Trophoblast cell (in vitro differentiated cells and primary cell): ENCODE measurements around the gene RBPJ.

ENCODE experiments used
- DNase-seq, 2 donors: peaks; one replicate each; pipeline ENCODE4 v3.0.0-alpha.2; 2016
- H2AFZ ChIP-seq: 2 replicates; pipeline ENCODE4 v1.6.1; 2013; ENCODE audit warnings: low read length, moderate library complexity, mild to moderate bottlenecking; ENCODE audit not compliant: insufficient read depth, poor library complexity
- H2AK5ac ChIP-seq: 2 replicates; pipeline ENCODE4 v1.6.1; 2013; ENCODE audit warnings: mild to moderate bottlenecking, low read length
- H2BK120ac ChIP-seq: 2 replicates; pipeline ENCODE4 v1.6.1; 2013; ENCODE audit warnings: low read length, mild to moderate bottlenecking, moderate library complexity; ENCODE audit not compliant: insufficient read depth, poor library complexity
- H2BK12ac ChIP-seq: 2 replicates; pipeline ENCODE4 v1.6.1; 2013; ENCODE audit warnings: mild to moderate bottlenecking, low read length, moderate library complexity
- H2BK5ac ChIP-seq: 2 replicates; pipeline ENCODE4 v1.6.1; 2013; ENCODE audit warnings: low read length, low read depth, moderate library complexity, mild to moderate bottlenecking; ENCODE audit not compliant: poor library complexity
- H3K14ac ChIP-seq: 2 replicates; pipeline ENCODE4 v1.6.1; 2013; ENCODE audit warnings: mild to moderate bottlenecking, low read length
- H3K18ac ChIP-seq: 2 replicates; pipeline ENCODE4 v1.6.1; 2013; ENCODE audit warnings: mild to moderate bottlenecking, low read length
- H3K23ac ChIP-seq: 2 replicates; pipeline ENCODE4 v1.6.1; 2013; ENCODE audit warnings: low read length
- H3K27ac ChIP-seq: 2 replicates; pipeline ENCODE4 v1.5.1; 2013; ENCODE audit warnings: low read depth, mild to moderate bottlenecking, inconsistent platforms, low read length, moderate library complexity
- H3K27me3 ChIP-seq: 2 replicates; pipeline ENCODE4 v1.6.1; 2013; ENCODE audit warnings: inconsistent platforms, mild to moderate bottlenecking, low read length, moderate library complexity; ENCODE audit not compliant: insufficient read depth
- H3K36me3 ChIP-seq, 2 experiments: 1 replicate in 1 of 2; 2 replicates in 1 of 2; pipeline ENCODE4 v1.6.1; 2013; ENCODE audit warnings: low read length in 2 of 2, mild to moderate bottlenecking in 2 of 2, moderate library complexity in 1 of 2; ENCODE audit not compliant: insufficient read depth in 2 of 2, control insufficient read depth in 1 of 2
- H3K4ac ChIP-seq: 2 replicates; pipeline ENCODE4 v1.6.1; 2013; ENCODE audit warnings: low read depth, mild to moderate bottlenecking, low read length, moderate library complexity
- H3K4me1 ChIP-seq, 2 experiments: 1 replicate in 1 of 2; 2 replicates in 1 of 2; pipeline ENCODE4 v1.6.1; 2013; ENCODE audit warnings: low read length in 2 of 2, mild to moderate bottlenecking in 2 of 2, moderate library complexity in 1 of 2; ENCODE audit not compliant: insufficient read depth in 2 of 2, control insufficient read depth in 1 of 2
- H3K4me2 ChIP-seq: 2 replicates; pipeline ENCODE4 v1.6.1; 2013; ENCODE audit warnings: inconsistent platforms, mild to moderate bottlenecking, low read length, moderate library complexity
- H3K4me3 ChIP-seq: 2 replicates; pipeline ENCODE4 v1.5.1; 2013; ENCODE audit warnings: mild to moderate bottlenecking, low read depth, low read length, inconsistent platforms
- H3K79me1 ChIP-seq: one replicate; pipeline ENCODE4 v1.6.1; 2013; ENCODE audit warnings: low read length
- H3K79me2 ChIP-seq: 2 replicates; pipeline ENCODE4 v1.6.1; 2013; ENCODE audit warnings: low read length, mild to moderate bottlenecking; ENCODE audit not compliant: control insufficient read depth, insufficient read depth, poor library complexity
- H3K9ac ChIP-seq: 2 replicates; pipeline ENCODE4 v1.6.1; 2013; ENCODE audit warnings: mild to moderate bottlenecking, low read length
- H3K9me3 ChIP-seq: 2 replicates; pipeline ENCODE4 v1.6.1; 2013; ENCODE audit warnings: low read depth, mild to moderate bottlenecking, control low read depth, inconsistent platforms, low read length; ENCODE audit not compliant: insufficient read depth
- H4K12ac ChIP-seq: 2 replicates; pipeline ENCODE4 v1.6.1; 2013; ENCODE audit warnings: low read depth, mild to moderate bottlenecking, low read length, moderate library complexity
- H4K8ac ChIP-seq: 2 replicates; pipeline ENCODE4 v1.6.1; 2013; ENCODE audit warnings: low read depth, mild to moderate bottlenecking, low read length, moderate library complexity
- H4K91ac ChIP-seq: one replicate; pipeline ENCODE4 v1.6.1; 2013; ENCODE audit warnings: low read depth, mild to moderate bottlenecking, low read length, moderate library complexity
- WGBS: extraction: QIAGEN DNeasy Blood & Tissue Kit; methylation state at CpG from one replicate; pipeline ENCODE4 v1.1.7; 2013; ENCODE audit warnings: missing lambda C conversion rate; ENCODE audit not compliant: insufficient read length, insufficient coverage; ENCODE audit errors: extremely low coverage; 5-methylcytosine and 5-hydroxymethylcytosine counted together

RBPJ gene

GRCh38 chr4:26330946-26331345 lies 10.1 kb downstream of the RBPJ start:
- Histone ChIP-seq H2BK12ac (peak overlapping the region; percentile 2), H3K14ac (no peak overlapping the region)

GRCh38 chr4:26331380-26331950 lies 10.7 kb downstream of the RBPJ start:
- Histone ChIP-seq H2AK5ac (no peak overlapping the region), H3K4ac (peak overlapping the region; percentile 85), H4K8ac (no peak overlapping the region), H3K18ac (peak overlapping the region; percentile 7), H2BK120ac (no peak overlapping the region), H3K36me3 (no peaks in the 10 kb centered on the region), H3K4me3 (no peak overlapping the region), H3K79me1 (no peaks in the 10 kb centered on the region), H2AFZ (no peak overlapping the region), H3K27me3 (no peaks in the 10 kb centered on the region), H4K91ac (no peak overlapping the region), H3K23ac (no peak overlapping the region), H3K79me2 (peaks cover 23% of the 10 kb centered on the region), H3K9ac (no peak overlapping the region), H3K27ac (no peak overlapping the region), H3K14ac (no peak overlapping the region), H3K4me2 (no peak overlapping the region), H4K12ac (no peak overlapping the region), H3K9me3 (no peaks in the 10 kb centered on the region), H2BK12ac (no peak overlapping the region), H2BK5ac (no peak overlapping the region), H3K4me1 (peaks cover 2 to 5% of the 10 kb centered on the region in 2 experiments)
- DNase-seq, result no peak
- WGBS, result no CpG with 5 or more reads among the region's 7 CpGs

More at GRCh38 chr4:26330946-26331345, 10.1 kb downstream of the RBPJ start:
- H3K4me1 ChIP-seq, result peaks cover 2 to 5% of the 10 kb centered on the region in 2 experiments
- H2BK5ac ChIP-seq, result no peak overlapping the region
- WGBS, result no CpG with 5 or more reads among the region's 6 CpGs
- H2AFZ ChIP-seq, result no peak overlapping the region
- H3K9me3 ChIP-seq, result no peaks in the 10 kb centered on the region
- H3K27ac ChIP-seq, result no peak overlapping the region
- H3K4ac ChIP-seq, result peak overlapping the region; percentile 85
- H3K27me3 ChIP-seq, result no peaks in the 10 kb centered on the region
- H2AK5ac ChIP-seq, result no peak overlapping the region
- no peak overlapping the region for H2BK120ac ChIP-seq
- no peak overlapping the region for H3K4me2 ChIP-seq
- no peaks in the 10 kb centered on the region for H3K36me3 ChIP-seq
- H3K23ac ChIP-seq, result no peak overlapping the region
- H4K8ac ChIP-seq, result no peak overlapping the region
- H3K18ac ChIP-seq, result no peak overlapping the region
- no peak for DNase-seq
- no peak overlapping the region for H4K91ac ChIP-seq
- H3K9ac ChIP-seq, result no peak overlapping the region
- H3K79me2 ChIP-seq, result peaks cover 22% of the 10 kb centered on the region
- no peak overlapping the region for H4K12ac ChIP-seq
- no peaks in the 10 kb centered on the region for H3K79me1 ChIP-seq
- H3K4me3 ChIP-seq, result no peak overlapping the region

GRCh38 chr4:26334366-26334765 lies 13.6 kb downstream of the RBPJ start:
- Histone ChIP-seq H3K4ac (no peak overlapping the region), H4K12ac (no peak overlapping the region), H3K9ac (no peak overlapping the region), H3K9me3 (no peaks in the 10 kb centered on the region), H4K91ac (no peak overlapping the region), H3K4me1 (peaks cover 2 to 3% of the 10 kb centered on the region in 2 experiments), H3K4me2 (no peak overlapping the region), H3K23ac (no peak overlapping the region), H2BK5ac (no peak overlapping the region), H2BK12ac (no peak overlapping the region), H2BK120ac (no peak overlapping the region), H3K18ac (no peak overlapping the region), H3K4me3 (no peak overlapping the region), H3K79me2 (peaks cover 21% of the 10 kb centered on the region), H4K8ac (no peak overlapping the region), H2AFZ (no peak overlapping the region), H3K79me1 (no peaks in the 10 kb centered on the region), H2AK5ac (no peak overlapping the region), H3K27ac (no peak overlapping the region), H3K36me3 (no peaks in the 10 kb centered on the region), H3K14ac (no peak overlapping the region), H3K27me3 (no peaks in the 10 kb centered on the region)
- WGBS, result no CpG with 5 or more reads among the region's 3 CpGs
- no peak for DNase-seq

DNA sequence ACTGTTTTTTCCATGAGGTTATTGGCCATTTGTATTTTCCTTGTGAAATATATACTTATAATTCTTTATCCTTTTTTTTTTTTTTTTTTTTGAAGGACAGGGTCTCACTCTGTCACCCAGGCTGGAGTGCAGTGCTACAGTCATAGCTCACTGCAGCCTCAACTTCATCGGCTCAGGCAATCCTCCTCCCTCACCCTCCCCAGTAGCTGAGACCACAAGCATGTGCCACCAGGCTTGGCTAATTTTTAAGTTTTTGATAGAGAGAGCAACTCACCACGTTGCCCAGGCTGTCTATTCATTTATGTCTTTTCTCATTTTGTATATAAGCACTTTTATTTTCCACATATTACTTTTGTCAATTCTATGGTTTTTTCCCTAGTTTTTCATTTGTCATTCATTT lies 16.8 kb downstream of the RBPJ start:
- Histone ChIP-seq H3K9ac (no peak overlapping the region), H3K27me3 (no peaks in the 10 kb centered on the region), H4K91ac (no peak overlapping the region), H3K9me3 (no peaks in the 10 kb centered on the region), H3K36me3 (no peaks in the 10 kb centered on the region), H2BK5ac (no peak overlapping the region), H3K4me3 (no peak overlapping the region), H3K14ac (no peak overlapping the region), H3K4ac (peak overlapping the region; percentile 94), H3K18ac (no peak overlapping the region), H3K27ac (no peak overlapping the region), H3K4me1 (peaks cover 6 to 14% of the 10 kb centered on the region in 2 experiments), H4K8ac (no peak overlapping the region), H3K79me2 (peaks cover 13% of the 10 kb centered on the region), H2BK12ac (no peak overlapping the region), H3K79me1 (no peaks in the 10 kb centered on the region), H2AK5ac (no peak overlapping the region), H2AFZ (no peak overlapping the region), H2BK120ac (no peak overlapping the region), H3K23ac (no peak overlapping the region), H4K12ac (no peak overlapping the region), H3K4me2 (no peak overlapping the region)
- DNase-seq, result no peak
- WGBS, result no CpG with 5 or more reads among the region's 2 CpGs
